ENCODE measurements around the gene MNAT1. TPM values are rescaled to one million over a fixed set of nuclear protein-coding genes. Genes with fewer than 3 reads are reported as not detected.

Gene MNAT1
- polyA plus RNA-seq, 1 donor from 2014 or later = 104 TPM

DNA sequence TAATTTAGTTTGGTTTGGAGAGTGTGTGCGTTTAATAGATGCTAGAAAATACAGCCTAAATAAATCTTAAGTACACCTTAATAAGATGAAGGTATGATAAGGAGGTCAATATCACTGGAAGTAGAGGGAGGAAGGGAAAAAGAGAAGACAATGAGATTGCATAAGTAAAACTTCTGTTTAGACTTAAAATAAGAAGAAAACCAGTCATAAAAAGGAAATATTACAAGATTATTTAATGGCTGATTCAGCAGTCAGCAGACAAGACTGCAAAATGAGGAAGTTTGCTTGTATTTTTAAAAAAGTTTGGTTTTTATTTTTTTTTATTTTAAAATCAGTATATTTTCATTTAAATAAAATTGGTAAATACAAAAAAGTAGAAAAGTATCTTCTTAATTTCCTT, 249.6 kb downstream of the MNAT1 start:
- Histone ChIP-seq H3K4me2 (ENCODE audit: low read length) (no peak overlapping the region), H2AFZ (ENCODE audit: low read depth, low read length) (no peak overlapping the region), H3K79me2 (replicated peaks; ENCODE audit: insufficient read depth, low read length) (peaks cover 12% of the 10 kb centered on the region), H3K4me3 (ENCODE audit: low read length) (no peak overlapping the region), H4K20me1 (ENCODE audit: insufficient read depth) (no peaks in the 10 kb centered on the region), H3K27me3 (ENCODE audit: insufficient read depth, low read depth, low read length) (no peaks in the 10 kb centered on the region), H3K27ac (ENCODE audit: low read length) (no peak overlapping the region), H3F3A (ENCODE audit: insufficient read depth, low read length, poor library complexity, severe bottlenecking) (peaks cover 5% of the 10 kb centered on the region), H3K9me2 (ENCODE audit: insufficient read depth, low read length) (no peaks in the 10 kb centered on the region), H3K9ac (ENCODE audit: low read length) (no peak overlapping the region), H3K9me3 (ENCODE audit: low read length) (no peaks in the 10 kb centered on the region), H3K36me3 (ENCODE audit: insufficient read depth, low read length) (peaks cover 6% of the 10 kb centered on the region)
- TF ChIP-seq MXI1 (conservative IDR thresholded peaks at IDR 0.05; ENCODE audit: poor library complexity, severe bottlenecking) = no peak
- no peak for TF ChIP-seq EP300 (conservative IDR thresholded peaks at IDR 0.05; ENCODE audit: poor library complexity, severe bottlenecking)
- no peak for TF ChIP-seq CTCF (IDR thresholded peaks at IDR 0.05; ENCODE audit: poor library complexity, severe bottlenecking)
- no peak for TF ChIP-seq RAD21 (conservative IDR thresholded peaks at IDR 0.05)
- TF ChIP-seq POLR2AphosphoS5 (IDR thresholded peaks at IDR 0.05) = no peak
- no peak for TF ChIP-seq EZH2 (IDR thresholded peaks at IDR 0.05; ENCODE audit: borderline replicate concordance, insufficient read depth, low read length, poor library complexity, severe bottlenecking)
- no peak for TF ChIP-seq TAF1 (IDR thresholded peaks at IDR 0.05; ENCODE audit: low read depth)
- TF ChIP-seq REST (IDR thresholded peaks at IDR 0.05; ENCODE audit: borderline replicate concordance) = no peak
- TF ChIP-seq SMC3 (conservative IDR thresholded peaks at IDR 0.05; ENCODE audit: poor library complexity) = no peak

DNA sequence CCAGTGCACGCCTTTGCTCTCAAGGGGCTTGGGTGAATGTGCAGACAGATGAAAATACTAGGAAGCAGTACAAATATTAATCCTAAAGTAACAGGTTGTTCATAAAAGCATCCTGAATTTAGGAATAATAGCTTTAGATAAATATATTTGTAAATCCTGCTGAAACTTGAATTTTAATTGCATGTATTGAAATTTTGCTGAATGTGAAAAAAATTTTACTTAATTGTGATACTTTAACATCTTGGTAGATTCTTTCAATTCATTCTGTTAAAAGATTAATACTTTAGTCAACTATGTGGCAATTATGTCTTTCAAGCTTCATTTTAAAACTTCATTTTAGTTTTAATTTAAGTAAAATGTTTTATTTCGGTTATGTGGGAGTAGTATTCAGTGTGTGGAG, 251.9 kb downstream of the MNAT1 start:
- Histone ChIP-seq H2AFZ (ENCODE audit: low read depth, low read length) (no peak overlapping the region), H3K9me3 (ENCODE audit: low read length) (no peaks in the 10 kb centered on the region), H3K36me3 (ENCODE audit: insufficient read depth, low read length) (peaks cover 6% of the 10 kb centered on the region), H3K27ac (ENCODE audit: low read length) (no peak overlapping the region), H3K9me2 (ENCODE audit: insufficient read depth, low read length) (no peaks in the 10 kb centered on the region), H3K4me2 (ENCODE audit: low read length) (no peak overlapping the region), H3K79me2 (replicated peaks; ENCODE audit: insufficient read depth, low read length) (no peaks in the 10 kb centered on the region), H3K9ac (ENCODE audit: low read length) (no peak overlapping the region), H3K27me3 (ENCODE audit: insufficient read depth, low read depth, low read length) (no peaks in the 10 kb centered on the region), H4K20me1 (ENCODE audit: insufficient read depth) (no peaks in the 10 kb centered on the region), H3F3A (ENCODE audit: insufficient read depth, low read length, poor library complexity, severe bottlenecking) (peaks cover 3% of the 10 kb centered on the region), H3K4me3 (ENCODE audit: low read length) (no peak overlapping the region)
- TF ChIP-seq SMC3 (conservative IDR thresholded peaks at IDR 0.05; ENCODE audit: poor library complexity) = no peak
- no peak for TF ChIP-seq EP300 (conservative IDR thresholded peaks at IDR 0.05; ENCODE audit: poor library complexity, severe bottlenecking)
- no peak for TF ChIP-seq REST (IDR thresholded peaks at IDR 0.05; ENCODE audit: borderline replicate concordance)
- no peak for TF ChIP-seq CTCF (IDR thresholded peaks at IDR 0.05; ENCODE audit: poor library complexity, severe bottlenecking)
- no peak for TF ChIP-seq MXI1 (conservative IDR thresholded peaks at IDR 0.05; ENCODE audit: poor library complexity, severe bottlenecking)
- no peak for TF ChIP-seq EZH2 (IDR thresholded peaks at IDR 0.05; ENCODE audit: borderline replicate concordance, insufficient read depth, low read length, poor library complexity, severe bottlenecking)
- TF ChIP-seq TAF1 (IDR thresholded peaks at IDR 0.05; ENCODE audit: low read depth) = no peak
- TF ChIP-seq RAD21 (conservative IDR thresholded peaks at IDR 0.05) = no peak
- TF ChIP-seq POLR2AphosphoS5 (IDR thresholded peaks at IDR 0.05) = no peak
